CD4-positive, alpha-beta T cell treated with Interleukin-2 at 100 ng/mL for 4 hours (primary cell): ENCODE data around the gene TESK2.
"Not testable (repeated sequence)": the region's sequence is repeated elsewhere in the genome, so short reads cannot be mapped to it uniquely, and the experiment has no call there.

ENCODE experiments used
- DNase-seq: peaks from one replicate; pipeline ENCODE4 v3.0.0-alpha.2; 2020; ENCODE audit warnings: low spot score

The TESK2 gene, protein sequence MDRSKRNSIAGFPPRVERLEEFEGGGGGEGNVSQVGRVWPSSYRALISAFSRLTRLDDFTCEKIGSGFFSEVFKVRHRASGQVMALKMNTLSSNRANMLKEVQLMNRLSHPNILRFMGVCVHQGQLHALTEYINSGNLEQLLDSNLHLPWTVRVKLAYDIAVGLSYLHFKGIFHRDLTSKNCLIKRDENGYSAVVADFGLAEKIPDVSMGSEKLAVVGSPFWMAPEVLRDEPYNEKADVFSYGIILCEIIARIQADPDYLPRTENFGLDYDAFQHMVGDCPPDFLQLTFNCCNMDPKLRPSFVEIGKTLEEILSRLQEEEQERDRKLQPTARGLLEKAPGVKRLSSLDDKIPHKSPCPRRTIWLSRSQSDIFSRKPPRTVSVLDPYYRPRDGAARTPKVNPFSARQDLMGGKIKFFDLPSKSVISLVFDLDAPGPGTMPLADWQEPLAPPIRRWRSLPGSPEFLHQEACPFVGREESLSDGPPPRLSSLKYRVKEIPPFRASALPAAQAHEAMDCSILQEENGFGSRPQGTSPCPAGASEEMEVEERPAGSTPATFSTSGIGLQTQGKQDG

DNA sequence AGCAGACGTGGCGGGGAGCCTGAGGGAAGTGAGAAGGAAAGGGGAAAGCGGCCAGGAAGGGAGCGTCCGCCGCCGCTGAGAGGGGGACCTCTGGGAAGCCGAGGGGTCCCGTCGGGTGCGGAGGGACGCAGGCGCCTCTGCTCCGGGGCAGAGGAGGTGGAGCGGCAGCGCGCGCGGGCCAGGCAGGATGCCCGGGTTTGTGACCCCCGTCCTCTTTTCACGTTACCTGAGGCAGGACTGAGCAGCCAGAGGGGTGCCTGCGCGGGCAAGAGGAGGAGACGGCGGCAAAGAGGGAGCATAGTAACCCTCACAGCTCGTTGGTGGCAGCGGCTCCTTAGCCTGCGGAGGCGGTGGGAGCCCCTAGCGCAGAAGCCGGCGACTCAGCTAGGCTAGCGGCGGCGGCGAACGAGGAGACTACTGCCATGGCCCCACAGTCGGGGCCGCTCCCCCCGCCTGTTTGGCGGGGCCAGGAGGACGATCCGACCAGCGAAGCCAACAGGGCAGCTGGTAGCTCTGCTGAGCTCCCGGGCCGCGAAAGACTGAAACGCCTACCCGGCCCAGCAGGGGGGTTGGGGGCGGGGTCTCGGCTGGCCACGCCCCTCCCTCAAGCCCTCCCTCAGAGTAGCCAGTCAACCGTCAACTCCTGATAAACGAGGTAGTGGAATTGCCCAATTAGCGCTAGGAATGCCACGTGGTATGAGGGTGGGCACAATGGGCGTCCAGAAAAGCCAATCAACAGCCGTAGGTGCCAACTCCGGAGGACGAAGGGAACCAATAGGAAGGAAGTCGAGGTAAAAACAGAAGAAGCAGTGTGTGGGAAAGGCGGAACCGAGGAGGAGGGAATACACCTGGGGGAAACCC is at the start of gene TESK2:
Gene TESK2 (minus strand): TSS at position 538 of the 861 bp plus-strand sequence. CDS start 33,378 bp downstream, outside the sequence.
- peak; percentile 99 for DNase-seq

DNA sequence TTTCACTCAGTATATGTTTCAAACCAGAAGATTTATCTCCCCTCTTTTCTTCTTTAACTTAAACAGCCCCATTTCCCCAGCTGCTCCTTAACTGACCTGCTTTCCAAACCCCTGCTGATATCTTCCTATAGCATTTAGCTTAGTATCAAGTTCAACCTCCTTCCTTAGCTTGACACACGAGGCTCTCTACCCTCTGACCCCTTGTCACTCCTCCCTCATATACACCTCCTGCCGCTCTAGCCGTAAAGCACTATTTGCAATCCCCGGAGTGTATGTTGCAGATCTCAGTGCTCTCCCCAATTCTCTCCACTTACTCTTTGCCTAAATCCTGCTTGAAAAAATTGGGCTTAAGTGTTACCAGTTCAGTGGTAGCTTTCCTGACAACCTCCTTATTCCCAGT is 45.9 kb upstream of the TESK2 start:
- no peak for DNase-seq

DNA sequence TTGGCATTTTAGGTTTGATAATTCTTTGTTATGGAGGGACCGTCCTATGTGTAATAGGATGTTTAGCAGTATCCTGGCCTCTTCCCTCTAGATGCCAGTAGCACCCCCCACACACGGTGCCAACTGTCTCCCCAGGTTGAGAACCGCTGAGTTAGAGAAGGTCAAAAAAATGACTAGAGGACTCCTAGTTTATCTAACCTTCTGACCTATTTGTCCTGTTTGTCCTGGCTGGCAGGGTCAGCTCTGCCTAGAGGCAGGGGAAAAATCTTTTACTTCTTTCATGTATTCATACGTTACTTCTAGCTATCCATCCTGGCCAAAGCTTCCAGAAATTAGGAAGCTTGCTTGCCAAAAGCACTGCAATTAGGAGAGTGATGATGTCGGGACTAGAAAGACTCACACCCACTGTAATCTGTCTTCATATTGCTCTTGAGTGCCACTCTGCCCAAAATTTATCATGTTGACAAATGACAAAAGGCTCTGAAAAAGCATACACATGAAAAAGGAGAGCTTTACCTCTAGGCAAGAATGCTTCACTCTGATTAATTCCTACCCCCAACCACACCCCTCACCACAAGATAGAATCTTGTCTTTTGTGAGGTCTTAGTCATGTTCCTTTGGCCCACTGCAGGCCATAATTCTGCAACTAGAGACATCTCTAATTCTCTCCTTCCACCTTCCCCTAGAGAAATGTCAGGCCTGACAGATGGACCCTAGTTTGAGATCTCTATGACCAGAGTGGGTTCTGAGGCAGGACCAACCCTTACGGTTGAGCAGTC is 45.2 kb upstream of the TESK2 start:
- DNase-seq, result no peak

DNA sequence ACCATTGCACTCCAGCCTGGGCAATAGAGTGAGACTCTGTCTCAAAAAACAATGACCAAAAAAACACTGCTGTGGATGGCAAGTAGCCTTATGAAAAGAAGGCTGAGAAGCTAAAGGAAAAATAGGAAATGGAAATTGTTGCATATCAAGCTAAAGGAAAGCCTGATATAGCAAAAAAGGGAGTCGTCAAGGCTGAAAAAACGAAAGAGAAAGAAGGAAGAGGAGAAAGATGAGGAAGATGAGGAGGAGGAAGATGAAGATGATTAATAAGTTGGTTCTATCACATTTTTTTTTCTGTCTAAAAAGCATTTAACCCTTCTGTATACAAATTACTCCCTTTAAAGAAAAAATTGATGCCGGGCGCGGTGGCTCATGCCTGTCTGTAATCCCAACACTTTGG is 40.9 kb upstream of the TESK2 start:
- DNase-seq, result no peak

DNA sequence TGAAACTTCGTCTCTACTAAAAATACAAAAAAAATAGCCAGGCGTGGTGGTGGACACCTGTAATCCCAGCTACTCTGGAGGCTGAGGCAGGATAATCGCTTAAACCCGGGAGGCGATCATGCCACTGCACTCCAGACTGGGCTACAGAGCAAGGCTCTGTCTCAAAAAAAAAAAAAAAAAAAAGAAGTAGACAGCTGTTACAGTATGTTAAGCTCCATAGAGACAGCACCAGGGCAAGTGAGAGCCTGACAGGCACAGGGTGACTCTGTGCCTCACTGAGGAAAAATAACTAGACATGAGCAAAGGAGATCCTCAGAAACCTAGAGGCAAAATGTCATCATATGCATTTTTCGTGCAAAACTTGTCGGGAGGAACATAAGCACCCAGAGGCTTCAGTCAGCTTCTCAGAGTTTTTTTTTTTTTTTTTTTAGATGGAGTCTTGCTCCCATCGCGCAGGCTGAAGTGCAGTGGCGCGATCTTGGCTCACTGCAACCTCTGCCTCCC is 39.7 kb upstream of the TESK2 start:
- DNase-seq, result no peak

DNA sequence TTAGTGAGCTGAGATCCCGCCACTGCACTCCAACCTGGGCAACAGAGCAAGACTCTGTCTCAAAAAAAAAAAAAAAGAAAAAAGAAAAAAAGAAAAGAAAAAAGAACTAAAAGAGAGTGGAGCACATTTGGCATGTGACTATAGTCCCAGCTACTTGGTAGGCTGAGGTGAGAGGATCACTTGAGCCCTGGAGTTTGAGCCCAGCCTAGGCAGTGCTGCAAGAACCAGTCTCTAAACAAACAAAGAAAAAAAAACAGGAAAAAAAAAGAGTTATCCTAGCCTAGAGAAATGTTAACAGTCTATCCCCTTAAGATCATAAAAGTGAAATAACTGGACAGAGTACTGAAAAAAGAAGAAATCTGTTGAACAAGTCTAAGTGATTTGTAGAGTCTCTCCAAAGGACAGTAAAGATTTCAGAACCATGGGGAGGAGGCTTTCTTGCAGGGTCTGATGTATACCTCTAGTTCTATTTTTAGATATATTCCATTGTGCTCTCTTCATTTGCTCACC is 35.2 kb upstream of the TESK2 start:
- no peak for DNase-seq

DNA sequence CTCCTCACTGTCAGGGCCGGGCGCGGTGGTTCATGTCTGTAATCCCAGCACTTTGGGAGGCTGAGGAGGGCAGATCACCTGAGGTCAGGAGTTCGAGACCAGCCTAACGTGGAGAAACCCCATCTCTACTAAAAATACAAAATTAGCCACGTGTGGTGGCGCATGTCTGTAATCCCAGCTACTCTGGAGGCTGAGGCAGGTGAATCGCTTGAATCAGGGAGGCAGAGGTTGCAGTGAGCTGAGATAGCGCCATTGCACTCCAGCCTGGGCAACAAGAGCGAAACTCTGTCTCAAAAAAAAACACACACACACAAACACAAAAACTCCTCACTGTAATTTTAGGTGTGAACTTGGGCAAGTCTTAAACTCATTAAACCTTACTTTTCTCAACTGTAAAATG is 33.0 kb upstream of the TESK2 start:
- not testable (repeated sequence) for DNase-seq

DNA sequence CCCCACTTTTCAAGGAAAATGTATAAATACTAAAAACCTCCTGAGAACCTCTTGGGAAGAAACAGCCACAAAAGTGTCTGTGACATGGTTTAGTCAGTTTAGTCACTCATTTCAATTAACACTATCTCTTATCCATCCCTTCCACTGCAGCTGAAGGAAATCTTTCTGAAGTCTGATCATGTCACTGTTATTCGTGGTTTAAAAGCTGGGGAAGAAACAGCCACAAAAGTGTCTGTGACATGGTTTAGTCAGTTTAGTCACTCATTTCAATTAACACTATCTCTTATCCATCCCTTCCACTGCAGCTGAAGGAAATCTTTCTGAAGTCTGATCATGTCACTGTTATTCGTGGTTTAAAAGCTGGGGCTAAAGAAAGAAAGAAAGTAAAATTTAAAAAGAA is 32.6 kb upstream of the TESK2 start:
- not testable (repeated sequence) for DNase-seq

DNA sequence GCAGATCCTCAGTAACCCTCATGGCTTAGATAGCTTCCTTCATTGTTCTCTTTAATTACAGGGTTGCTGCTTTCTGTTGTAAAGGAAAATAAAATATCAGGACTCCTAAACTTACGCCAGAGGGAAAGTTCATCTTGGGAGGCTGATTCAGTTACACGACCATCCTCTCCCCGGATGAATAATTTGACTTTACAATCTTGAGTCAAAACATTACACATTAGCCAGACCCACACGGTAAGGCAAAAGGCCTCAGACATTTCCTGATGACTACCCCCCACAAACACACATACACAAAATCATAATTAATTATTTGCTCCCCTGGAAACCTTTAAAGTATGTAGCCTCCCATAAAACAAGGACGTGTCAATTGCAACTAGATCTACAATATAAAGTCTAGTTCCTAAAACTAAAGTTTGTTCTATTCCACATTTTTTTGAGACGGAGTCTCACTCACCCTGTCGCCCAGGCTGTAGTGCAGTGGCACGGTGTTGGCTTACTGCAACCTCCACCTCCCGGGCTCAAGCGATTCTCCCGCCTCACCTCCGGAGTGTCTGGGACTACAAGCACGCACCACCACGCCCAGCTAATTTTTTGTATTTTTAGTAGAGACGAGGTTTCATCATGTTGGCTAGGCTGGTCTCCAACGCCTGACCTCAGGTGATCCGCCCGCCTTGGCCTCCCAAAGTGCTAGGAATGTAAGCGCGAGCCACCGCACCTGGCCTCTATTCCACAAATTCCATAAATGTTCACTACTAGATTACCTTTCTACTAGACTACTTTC is 31.6 kb upstream of the TESK2 start:
- peak; percentile 38 for DNase-seq

DNA sequence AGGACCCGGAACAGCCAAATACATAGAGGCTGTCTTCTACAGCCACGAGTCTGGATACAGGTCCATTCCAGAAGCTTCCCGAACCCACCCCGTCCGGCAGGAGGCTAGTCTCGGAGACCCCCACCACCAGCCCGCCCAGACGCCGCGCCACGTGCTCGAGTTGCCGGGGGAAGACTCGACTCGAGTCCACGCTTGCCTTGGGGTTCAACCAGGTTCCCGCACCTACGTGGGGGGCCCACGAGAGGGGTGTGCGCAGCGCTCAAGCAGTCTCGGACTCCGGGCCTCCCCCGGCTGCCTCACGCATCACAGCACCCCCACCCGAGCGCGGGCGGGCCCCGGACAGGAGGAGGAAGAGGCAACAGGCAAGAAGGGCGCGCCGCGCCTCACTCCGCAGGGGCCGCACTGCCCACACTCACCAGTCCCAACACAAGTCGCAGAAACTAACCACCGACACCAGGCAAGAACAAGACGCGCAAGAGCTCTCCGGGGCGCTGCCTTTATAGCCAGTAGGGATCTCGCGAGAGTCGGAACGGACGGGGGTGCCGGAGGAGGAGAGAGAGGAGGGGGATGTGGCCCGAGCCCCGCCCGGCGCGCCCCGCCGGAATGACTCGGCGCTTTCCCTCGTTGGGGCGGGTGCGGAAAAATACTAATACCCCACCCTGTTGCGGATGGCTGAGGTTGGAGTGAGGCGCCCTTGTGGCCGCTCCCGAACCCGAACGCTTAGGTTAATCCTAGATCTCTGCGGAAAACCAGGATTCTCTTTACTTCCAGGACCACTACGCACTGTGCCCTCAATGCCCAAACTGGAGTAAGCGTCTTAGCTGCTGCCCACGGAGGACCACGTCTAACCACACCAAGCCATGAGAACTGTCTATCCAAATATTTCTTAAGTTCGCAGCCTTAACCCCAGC is 30.7 kb upstream of the TESK2 start, which contains the start of gene PRDX1:
Gene PRDX1 (minus strand): TSS at position 472 of the 911 bp plus-strand sequence. CDS start 2,841 bp downstream, outside the sequence.
- DNase-seq, result peak; percentile 98

DNA sequence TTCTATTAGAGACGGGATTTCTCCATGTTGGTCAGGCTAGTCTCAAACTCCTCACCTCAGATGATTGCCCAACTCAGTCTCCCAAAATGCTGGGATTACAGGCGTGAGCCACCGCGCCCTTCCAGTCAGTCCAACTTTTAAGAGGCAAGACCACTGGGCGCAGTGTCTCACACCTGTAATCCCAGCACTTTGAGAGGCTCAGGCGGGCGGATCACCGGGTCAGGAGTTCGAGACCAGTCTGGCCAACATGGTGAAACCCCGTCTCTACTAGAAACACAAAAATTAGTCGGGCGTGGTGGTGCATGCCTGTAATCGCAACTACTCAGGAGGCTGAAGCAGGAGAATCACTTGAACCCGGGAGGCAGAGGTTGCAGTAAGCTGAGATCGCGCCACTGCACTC is 28.8 kb upstream of the TESK2 start:
- DNase-seq, result not testable (repeated sequence)

DNA sequence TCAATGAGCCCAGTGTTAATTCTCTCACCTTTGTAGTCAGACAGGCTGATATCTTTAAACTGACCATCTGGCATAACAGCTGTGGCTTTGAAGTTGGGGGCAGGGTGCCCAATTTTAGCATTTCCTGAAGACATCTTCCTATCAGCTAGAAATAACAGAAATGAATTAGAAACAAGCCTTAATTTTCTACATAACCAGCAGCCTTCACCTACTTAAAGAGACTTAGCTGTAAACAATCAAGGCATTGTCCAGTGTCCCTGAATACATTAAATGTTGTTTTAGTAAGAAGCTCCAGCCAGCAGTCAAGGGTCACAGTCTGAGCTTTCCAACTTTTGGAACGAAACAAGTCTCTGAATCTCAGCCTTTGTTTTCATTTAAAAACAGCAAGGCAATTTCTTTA is 27.9 kb upstream of the TESK2 start:
- DNase-seq, result no peak

DNA sequence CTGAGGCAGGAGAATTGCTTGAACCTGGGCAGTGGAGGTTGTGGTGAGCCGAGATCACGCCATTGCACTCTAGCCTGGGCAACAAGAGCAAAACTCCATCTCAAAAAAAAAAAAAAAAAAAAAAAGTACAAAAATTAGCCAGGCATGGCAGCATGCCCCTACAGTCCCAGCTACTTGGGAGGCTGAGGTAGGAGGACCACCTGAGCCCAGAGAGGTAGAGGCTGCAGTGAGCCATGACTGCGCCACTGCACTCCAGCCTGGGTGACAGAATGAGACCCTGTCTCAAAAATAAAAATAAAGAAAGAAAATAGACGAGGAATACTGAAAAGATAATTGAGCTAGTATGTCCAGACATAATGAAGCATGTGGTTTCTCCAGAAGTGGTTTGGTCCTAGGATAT is 27.4 kb upstream of the TESK2 start:
- not testable (repeated sequence) for DNase-seq

DNA sequence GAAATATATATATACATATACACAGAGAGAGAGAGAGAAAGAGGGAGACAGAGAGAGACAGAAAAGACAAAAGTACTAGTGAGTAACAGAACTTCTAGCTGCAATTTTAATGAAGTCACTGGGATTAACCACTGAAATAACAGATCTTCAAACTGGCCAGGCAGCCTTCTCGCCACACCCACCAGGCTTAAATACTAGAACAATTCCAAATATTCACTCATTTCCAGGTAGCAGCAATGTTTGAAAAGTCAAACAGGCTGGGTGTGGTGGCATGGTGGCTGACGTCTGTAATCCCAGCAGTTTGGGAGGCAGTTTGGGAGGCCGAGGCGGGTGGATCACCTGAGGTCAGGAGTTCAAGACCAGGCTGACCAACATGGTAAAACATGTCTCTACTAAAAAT is 25.5 kb upstream of the TESK2 start:
- no peak for DNase-seq

DNA sequence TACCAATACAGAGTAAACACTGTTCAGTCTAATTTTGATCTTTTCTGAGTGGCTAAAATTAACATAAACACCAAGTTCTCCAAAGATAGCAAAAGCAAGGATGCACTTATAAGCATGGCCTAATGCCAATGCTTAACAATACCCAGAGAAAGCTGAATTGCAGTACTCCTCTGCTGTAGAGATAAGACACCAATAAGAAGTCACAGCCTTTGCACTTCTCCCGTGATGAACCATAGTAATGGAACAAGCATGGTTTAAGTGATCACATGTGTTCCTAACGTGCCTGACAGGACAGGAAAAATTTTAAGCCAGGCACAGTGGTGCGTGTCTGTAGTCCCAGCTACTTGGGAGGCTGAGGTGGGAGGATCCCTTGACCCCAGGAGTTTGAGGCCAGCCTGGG is 25.1 kb upstream of the TESK2 start:
- DNase-seq, result no peak

DNA sequence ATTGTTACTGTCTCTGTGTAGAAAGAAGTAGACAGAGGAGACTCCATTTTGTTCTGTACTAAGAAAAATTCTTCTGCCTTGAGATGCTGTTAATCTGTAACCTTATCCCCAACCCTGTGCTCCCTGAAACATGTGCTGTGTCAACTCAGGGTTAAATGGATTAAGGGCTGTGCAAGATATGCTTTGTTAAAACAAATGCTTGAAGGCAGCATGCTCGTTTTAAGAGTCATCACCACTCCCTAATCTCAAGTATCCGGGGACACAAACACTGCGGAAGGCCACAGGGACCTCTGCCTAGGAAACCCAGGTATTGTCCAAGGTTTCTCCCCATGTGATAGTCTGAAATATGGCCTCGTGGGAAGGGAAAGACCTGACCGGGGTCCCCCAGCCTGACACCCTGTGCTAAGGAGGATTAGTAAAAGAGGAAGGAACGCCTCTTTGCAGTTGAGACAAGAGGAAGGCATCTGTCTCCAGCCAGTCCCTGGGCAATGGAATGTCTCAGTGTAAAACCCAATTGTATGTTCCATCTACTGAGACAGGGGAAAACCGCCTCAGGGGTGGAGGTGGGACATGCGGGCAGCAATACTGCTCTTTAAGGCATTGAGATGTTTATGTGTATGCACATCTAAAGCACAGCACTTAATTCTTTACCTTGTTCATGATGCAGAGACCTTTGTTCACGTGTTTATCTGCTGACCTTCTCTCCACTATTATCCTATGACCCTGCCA is 22.7 kb upstream of the TESK2 start:
- DNase-seq, result not testable (repeated sequence)

DNA sequence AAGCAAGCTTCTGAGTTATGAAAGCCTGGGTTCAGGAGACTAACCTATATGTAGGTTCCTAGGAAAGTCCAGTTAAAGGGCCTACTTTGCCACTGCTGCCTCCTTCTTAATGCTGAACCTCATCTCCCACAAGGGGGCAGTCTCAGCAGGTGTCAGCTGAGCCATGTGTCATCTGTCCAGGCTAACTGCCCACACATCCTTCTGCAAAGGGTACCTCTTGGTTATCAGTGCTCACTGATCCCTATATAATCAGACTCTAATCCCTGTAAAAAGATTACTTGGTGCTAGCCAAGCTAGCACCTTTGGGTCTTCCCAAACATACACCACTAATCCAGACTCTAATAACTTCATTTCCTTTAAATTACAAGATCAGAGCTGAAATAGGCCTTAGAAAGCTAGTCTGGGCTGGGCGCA is 21.7 kb upstream of the TESK2 start:
- peak; percentile 63 for DNase-seq

DNA sequence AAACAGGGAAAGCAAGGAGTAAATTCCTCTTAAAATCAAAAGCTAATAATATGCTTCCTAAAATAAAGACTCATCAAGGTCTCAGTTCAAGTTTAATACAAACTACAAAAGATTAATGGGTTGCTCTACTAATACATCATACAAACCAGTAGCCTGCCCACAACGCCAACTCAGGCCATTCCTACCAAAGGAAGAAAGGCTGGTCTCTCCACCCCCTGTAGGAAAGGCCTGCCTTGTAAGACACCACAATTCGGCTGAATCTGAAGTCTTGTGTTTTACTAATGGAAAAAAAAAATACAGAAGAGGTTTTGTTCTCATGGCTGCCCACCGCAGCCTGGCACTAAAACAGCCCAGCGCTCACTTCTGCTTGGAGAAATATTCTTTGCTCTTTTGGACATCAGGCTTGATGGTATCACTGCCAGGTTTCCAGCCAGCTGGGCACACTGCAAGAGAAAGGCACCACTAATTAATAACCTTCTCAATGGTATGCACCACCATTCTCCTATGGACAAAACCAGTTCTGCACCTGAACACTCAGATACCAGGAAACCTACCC is 20.1 kb upstream of the TESK2 start:
- no peak for DNase-seq
